SH-SY5Y (cell line): ENCODE results near the gene GALNTL6.

Source experiments
- GATA2 ChIP-seq: IDR thresholded peaks from 2 replicates; pipeline ENCODE4 v1.6.1; 2011; ENCODE audit warnings: mild to moderate bottlenecking, low read depth, low read length
- GATA3 ChIP-seq: IDR thresholded peaks from 2 replicates; pipeline ENCODE4 v1.6.1; 2011; ENCODE audit warnings: low read depth, mild to moderate bottlenecking, low read length, moderate library complexity

- TF ChIP-seq GATA2 (no peak), GATA3 (no peak)
Measured at GRCh38 chr4:172725581-172725980, 912.4 kb downstream of the GALNTL6 start.
